HL-60 (cell line): ENCODE results near the gene C16orf46.

Source experiments
- DNase-seq, 2 experiments: peaks; one replicate each; pipeline ENCODE4 v3.0.0-alpha.2; 2010 to 2020; ENCODE audit warnings: low read depth in 1 of 2, low spot score in 1 of 2
- H3K27ac ChIP-seq: fragments of 250-450 bp; sonication (Bioruptor Pico); replicated peaks from 2 replicates; pipeline ENCODE4 v1.5.1; 2020; ENCODE audit warnings: mild to moderate bottlenecking, moderate library complexity
- H3K27me3 ChIP-seq: fragments of 250-450 bp; sonication (Bioruptor Pico); 2 replicates; pipeline ENCODE4 v1.5.1; 2021; ENCODE audit warnings: mild to moderate bottlenecking, moderate library complexity; ENCODE audit not compliant: insufficient read depth, poor library complexity, severe bottlenecking
- H3K4me3 ChIP-seq: replicated peaks from 2 replicates; pipeline ENCODE4 v1.5.1; 2011; ENCODE audit warnings: mild to moderate bottlenecking, control low read depth, low read length; ENCODE audit not compliant: insufficient read depth
- CTCF ChIP-seq: IDR thresholded peaks from one replicate; pipeline ENCODE4 v1.5.1; 2011; ENCODE audit warnings: low read length, control low read depth, inconsistent platforms; ENCODE audit not compliant: insufficient read depth
- GABPA ChIP-seq: IDR thresholded peaks from 2 replicates; pipeline ENCODE4 v1.6.1; 2012; ENCODE audit warnings: low read depth
- POLR2AphosphoS5 ChIP-seq: IDR thresholded peaks from 2 replicates; pipeline ENCODE4 v1.6.1; 2012; ENCODE audit warnings: low read depth
- SPI1 ChIP-seq: IDR thresholded peaks from 2 replicates; pipeline ENCODE4 v1.6.1; 2012; ENCODE audit warnings: low read depth, mild to moderate bottlenecking, borderline replicate concordance
- TF ChIP-seq, protein P1 (sequence below): IDR thresholded peaks from 2 replicates; pipeline ENCODE4 v1.6.1; 2012; ENCODE audit warnings: low read depth; ENCODE audit not compliant: insufficient replicate concordance

C16orf46 gene

GRCh38 chr16:81036751-81037350 is 40.2 kb downstream of the C16orf46 start:
- H3K27me3 ChIP-seq = no peaks in the 10 kb centered on the region
- peak overlapping the region; percentile 45 for H3K27ac ChIP-seq
- no peak for DNase-seq
- H3K4me3 ChIP-seq = peak overlapping the region; percentile 76
- TF ChIP-seq CTCF (no peak), POLR2AphosphoS5 (no peak), SPI1 (no peak), GABPA (no peak)
- TF ChIP-seq, protein P1, sequence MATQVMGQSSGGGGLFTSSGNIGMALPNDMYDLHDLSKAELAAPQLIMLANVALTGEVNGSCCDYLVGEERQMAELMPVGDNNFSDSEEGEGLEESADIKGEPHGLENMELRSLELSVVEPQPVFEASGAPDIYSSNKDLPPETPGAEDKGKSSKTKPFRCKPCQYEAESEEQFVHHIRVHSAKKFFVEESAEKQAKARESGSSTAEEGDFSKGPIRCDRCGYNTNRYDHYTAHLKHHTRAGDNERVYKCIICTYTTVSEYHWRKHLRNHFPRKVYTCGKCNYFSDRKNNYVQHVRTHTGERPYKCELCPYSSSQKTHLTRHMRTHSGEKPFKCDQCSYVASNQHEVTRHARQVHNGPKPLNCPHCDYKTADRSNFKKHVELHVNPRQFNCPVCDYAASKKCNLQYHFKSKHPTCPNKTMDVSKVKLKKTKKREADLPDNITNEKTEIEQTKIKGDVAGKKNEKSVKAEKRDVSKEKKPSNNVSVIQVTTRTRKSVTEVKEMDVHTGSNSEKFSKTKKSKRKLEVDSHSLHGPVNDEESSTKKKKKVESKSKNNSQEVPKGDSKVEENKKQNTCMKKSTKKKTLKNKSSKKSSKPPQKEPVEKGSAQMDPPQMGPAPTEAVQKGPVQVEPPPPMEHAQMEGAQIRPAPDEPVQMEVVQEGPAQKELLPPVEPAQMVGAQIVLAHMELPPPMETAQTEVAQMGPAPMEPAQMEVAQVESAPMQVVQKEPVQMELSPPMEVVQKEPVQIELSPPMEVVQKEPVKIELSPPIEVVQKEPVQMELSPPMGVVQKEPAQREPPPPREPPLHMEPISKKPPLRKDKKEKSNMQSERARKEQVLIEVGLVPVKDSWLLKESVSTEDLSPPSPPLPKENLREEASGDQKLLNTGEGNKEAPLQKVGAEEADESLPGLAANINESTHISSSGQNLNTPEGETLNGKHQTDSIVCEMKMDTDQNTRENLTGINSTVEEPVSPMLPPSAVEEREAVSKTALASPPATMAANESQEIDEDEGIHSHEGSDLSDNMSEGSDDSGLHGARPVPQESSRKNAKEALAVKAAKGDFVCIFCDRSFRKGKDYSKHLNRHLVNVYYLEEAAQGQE = no peak

GRCh38 chr16:81035975-81036750 is 40.9 kb downstream of the C16orf46 start:
- H3K27me3 ChIP-seq = no peaks in the 10 kb centered on the region
- H3K4me3 ChIP-seq = peak overlapping the region; percentile 76
- DNase-seq = peak; percentile 21 to 40
- H3K27ac ChIP-seq = peak overlapping the region; percentile 45
- TF ChIP-seq GABPA = no peak
- no peak for TF ChIP-seq POLR2AphosphoS5
- TF ChIP-seq, protein P1 = no peak
- TF ChIP-seq CTCF = no peak

DNA sequence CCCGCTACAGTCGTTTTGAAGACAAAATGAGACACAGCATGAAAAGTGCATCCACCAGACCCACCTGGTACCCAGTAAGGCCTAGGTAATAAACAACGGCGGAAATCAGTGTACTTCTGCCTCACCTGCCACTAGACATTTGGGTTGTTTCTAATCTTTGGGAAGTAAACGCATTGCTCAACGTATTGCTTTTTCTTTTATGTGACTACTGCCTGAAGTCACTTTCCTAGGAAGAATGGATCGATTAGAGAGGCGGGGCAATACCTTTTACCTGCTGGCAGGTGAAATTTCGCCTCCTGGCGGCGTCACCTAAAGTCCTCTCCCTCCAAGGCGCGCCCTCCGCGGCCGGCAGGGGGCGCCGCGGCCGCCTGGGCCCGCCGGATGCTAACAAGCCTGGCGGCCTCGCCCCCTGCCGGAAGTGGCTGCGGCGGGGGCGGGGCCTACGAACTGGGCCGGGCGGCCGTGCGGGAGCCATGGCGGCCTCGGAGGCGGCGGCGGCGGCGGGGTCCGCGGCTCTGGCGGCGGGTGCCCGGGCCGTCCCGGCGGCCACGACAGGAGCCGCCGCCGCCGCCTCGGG is 41.6 kb downstream of the C16orf46 start, which contains the start of gene ATMIN:
ATMIN (plus strand) TSS at position 445 of the 577 bp plus-strand sequence; CDS start at position 474, 29 bp downstream.
- peak; percentile 63 to 74 for DNase-seq
- peak within 1 kb of the TSS; percentile 45 for H3K27ac ChIP-seq
- TF ChIP-seq CTCF (peak; percentile 66), POLR2AphosphoS5 (no peak)

More for the DNA sequence above, 41.6 kb downstream of the C16orf46 start, which contains the start of gene ATMIN:
- Histone ChIP-seq H3K4me3 (peak within 1 kb of the TSS; percentile 76), H3K27me3 (no peaks in the 10 kb centered on the region)
